ENCODE data around the gene CYP21A2. TPM values are rescaled to one million over a fixed set of nuclear protein-coding genes. Genes with fewer than 3 reads are reported as not detected.
"Not testable (repeated sequence)": the region's sequence is repeated elsewhere in the genome, so short reads cannot be mapped to it uniquely, and the experiment has no call there.

Gene CYP21A2
- total RNA-seq, 4 donors from 2014 or later: 4.1 TPM; not detected in 3

- Histone ChIP-seq H3K9me3 (no peaks in the 10 kb centered on the region), H3K4me3 (no peak overlapping the region), H3K4me1 (peaks cover 3 to 10% of the 10 kb centered on the region in 2 donors), H3K36me3 (no peaks in the 10 kb centered on the region), H3K27ac (peak overlapping the region; percentile 75 to 87), H3K27me3 (no peaks in the 10 kb centered on the region)
- peak; percentile 77 to 80 for DNase-seq
- intact Hi-C loops (cut with DNase I; ENCODE audit: low total_unique reads): no loop called here
- TF ChIP-seq CTCF (IDR thresholded peaks at IDR 0.05) (no peak), POLR2A (IDR thresholded peaks at IDR 0.05) (no peak)
Measured at GRCh38 chr6:32047084-32047478, 8.9 kb downstream of the CYP21A2 start.

- Histone ChIP-seq H3K27me3 (no peaks in the 10 kb centered on the region), H3K36me3 (no peaks in the 10 kb centered on the region), H3K9me3 (no peaks in the 10 kb centered on the region), H3K4me1 (peaks cover 3 to 10% of the 10 kb centered on the region in 2 donors), H3K4me3 (no peak overlapping the region), H3K27ac (peak overlapping the region; percentile 75 to 87)
- TF ChIP-seq CTCF (IDR thresholded peaks at IDR 0.05): no peak
- TF ChIP-seq POLR2A (IDR thresholded peaks at IDR 0.05): no peak
- intact Hi-C loops (cut with DNase I; ENCODE audit: low total_unique reads): no loop called here
- DNase-seq: no peak
Measured at GRCh38 chr6:32047539-32047854, 9.3 kb downstream of the CYP21A2 start.

DNA sequence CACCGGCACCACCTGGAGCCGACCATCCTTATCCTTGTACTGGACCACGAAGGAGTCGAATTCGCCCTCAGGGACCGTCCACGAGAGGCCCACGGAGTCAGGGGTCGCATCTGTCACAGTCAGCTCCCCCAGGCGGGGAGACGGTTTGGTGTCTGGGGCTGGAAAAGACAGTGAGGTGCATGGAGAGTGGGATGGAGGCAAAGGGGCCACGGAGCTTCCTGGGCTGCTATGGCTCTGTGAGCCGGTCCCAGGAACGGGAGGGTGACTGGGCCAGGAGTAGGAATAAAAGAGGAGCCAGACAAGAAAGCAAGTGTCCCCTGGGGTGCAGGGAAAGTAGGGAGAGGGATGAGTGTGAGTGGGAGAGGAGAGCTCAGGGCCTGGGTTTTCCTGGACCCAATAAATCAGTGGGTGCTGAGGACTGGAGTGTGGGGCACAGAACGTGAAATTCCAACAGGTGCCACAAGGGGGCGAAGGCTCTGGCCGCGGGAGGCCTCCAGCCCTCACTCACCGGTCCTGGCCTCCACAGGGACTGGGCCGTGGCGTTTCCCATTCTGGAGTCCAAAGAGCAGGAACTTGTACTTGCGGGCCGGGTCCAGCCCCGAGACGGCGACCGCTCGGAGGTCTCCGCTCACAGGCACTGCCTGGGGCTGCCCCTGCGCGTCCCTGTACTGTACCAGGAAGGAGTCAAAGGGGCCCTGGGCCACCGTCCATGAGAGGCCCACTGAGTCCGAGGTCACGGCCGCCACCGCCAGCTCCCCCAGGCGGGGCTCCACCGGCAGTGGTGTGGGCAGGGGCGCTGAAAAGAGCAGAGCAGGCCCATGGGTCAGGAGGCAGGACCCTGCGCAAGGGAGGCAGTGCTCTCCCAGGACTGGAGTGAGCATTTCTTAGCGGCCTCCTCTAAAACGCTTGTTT lies 9.9 kb downstream of the CYP21A2 start:
- H3K27me3 ChIP-seq: no peaks in the 10 kb centered on the region
- no peaks in the 10 kb centered on the region for H3K9me3 ChIP-seq
- peak overlapping the region; percentile 75 to 87 for H3K27ac ChIP-seq
- no peaks in the 10 kb centered on the region for H3K36me3 ChIP-seq
- peak; percentile 77 to 82 for DNase-seq
- intact Hi-C loops (cut with DNase I; ENCODE audit: low total_unique reads): no loop called here
- no peak overlapping the region for H3K4me3 ChIP-seq
- TF ChIP-seq CTCF (IDR thresholded peaks at IDR 0.05) (peak; percentile 66 to 83 (median 78)), POLR2A (IDR thresholded peaks at IDR 0.05) (no peak)
- H3K4me1 ChIP-seq: peaks cover 3 to 10% of the 10 kb centered on the region in 2 donors

GRCh38 chr6:32049149-32049548 lies 10.9 kb downstream of the CYP21A2 start:
- H3K9me3 ChIP-seq; H3K36me3 ChIP-seq; intact Hi-C loops (cut with DNase I; ENCODE audit: low total_unique reads); H3K4me3 ChIP-seq; H3K27me3 ChIP-seq; DNase-seq: not testable (repeated sequence)
- H3K27ac ChIP-seq: peak overlapping the region in 1 of 2 donors; percentile 19
- peaks cover 3 to 10% of the 10 kb centered on the region in 2 donors for H3K4me1 ChIP-seq

DNA sequence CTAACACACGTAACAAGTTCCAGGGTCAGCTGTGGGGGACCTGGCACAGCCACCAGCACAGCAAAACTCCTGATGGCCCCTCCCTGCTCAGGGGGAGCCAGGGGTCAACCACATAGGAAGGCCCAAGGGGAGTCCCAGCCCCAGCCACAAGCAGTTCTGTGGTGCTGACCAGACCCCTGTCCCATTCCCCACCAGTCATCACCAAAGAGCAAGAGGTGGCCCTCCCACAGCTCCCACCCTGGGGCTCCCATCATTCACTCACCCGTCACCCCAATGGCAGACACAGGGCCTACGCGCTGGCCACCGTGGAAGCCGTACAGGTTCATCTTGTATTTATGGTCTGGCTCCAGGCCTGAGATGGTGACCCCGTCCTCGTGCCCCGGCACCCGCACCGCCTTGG lies 11.5 kb downstream of the CYP21A2 start:
- peaks cover 3 to 10% of the 10 kb centered on the region in 2 donors for H3K4me1 ChIP-seq
- H3K27ac ChIP-seq; H3K36me3 ChIP-seq; H3K4me3 ChIP-seq; intact Hi-C loops (cut with DNase I; ENCODE audit: low total_unique reads); DNase-seq; H3K27me3 ChIP-seq; H3K9me3 ChIP-seq: not testable (repeated sequence)

DNA sequence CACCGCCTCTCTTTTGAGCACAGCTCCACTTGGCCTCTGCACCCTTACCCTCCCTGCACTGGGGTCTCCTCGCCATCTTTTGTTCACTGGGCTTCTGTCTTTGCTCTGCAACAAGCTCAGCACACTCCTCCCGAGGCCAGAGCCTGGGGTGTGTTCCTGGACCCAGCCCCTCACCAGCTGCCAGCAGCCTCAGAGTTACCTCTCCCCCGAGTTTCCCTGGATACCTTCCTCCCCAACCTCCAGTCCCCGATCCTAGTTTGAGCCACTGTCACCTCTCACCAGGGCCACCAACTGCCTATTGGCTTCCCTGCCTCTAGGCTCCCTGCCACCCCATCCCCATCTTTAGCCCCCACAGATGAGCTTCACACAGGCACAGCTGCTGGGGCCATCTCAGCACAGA lies 12.3 kb downstream of the CYP21A2 start:
- DNase-seq: no peak
- Histone ChIP-seq H3K27ac (no peak overlapping the region), H3K4me3 (no peak overlapping the region), H3K4me1 (peaks cover 3 to 10% of the 10 kb centered on the region in 2 donors), H3K36me3 (no peaks in the 10 kb centered on the region), H3K9me3 (no peaks in the 10 kb centered on the region), H3K27me3 (no peaks in the 10 kb centered on the region)
- TF ChIP-seq POLR2A (IDR thresholded peaks at IDR 0.05) (no peak), CTCF (IDR thresholded peaks at IDR 0.05) (no peak)
- intact Hi-C loops (cut with DNase I; ENCODE audit: low total_unique reads): no loop called here

- H3K36me3 ChIP-seq; H3K27ac ChIP-seq; H3K4me1 ChIP-seq; DNase-seq; H3K27me3 ChIP-seq; H3K9me3 ChIP-seq; intact Hi-C loops (cut with DNase I; ENCODE audit: low total_unique reads); H3K4me3 ChIP-seq: not testable (repeated sequence)
Measured at GRCh38 chr6:32052626-32053025, 14.4 kb downstream of the CYP21A2 start.

GRCh38 chr6:32053314-32053713 lies 15.1 kb downstream of the CYP21A2 start:
- H3K36me3 ChIP-seq; H3K27me3 ChIP-seq; DNase-seq; intact Hi-C loops (cut with DNase I; ENCODE audit: low total_unique reads); H3K4me3 ChIP-seq; H3K4me1 ChIP-seq; H3K27ac ChIP-seq; H3K9me3 ChIP-seq: not testable (repeated sequence)

DNA sequence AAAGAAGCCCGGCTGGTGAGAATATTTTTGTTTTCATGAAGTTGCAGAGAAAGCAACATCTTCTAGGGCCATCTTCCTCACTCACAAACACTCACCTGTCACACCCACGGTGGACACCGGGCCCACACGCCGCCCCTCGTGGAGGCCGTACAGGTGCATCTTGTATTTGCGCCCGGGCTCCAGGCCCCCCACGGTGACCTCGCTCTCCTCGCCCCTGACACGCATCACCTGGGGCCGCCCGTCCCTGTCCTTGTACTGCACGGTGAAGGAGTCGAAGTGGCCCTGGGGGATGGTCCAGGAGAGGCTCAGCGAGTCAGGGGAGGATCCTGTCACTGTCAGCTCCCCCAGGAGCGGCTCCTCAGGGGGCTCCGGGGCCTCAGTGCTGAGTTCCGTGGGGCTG lies 17.5 kb downstream of the CYP21A2 start:
- not testable (repeated sequence) for DNase-seq

More for the DNA sequence above, 17.5 kb downstream of the CYP21A2 start:
- H3K4me1 ChIP-seq; H3K27me3 ChIP-seq; intact Hi-C loops (cut with DNase I; ENCODE audit: low total_unique reads); H3K9me3 ChIP-seq; H3K4me3 ChIP-seq; H3K27ac ChIP-seq; H3K36me3 ChIP-seq: not testable (repeated sequence)
